C4-2B (cell line): ENCODE results near the gene DAZAP1.

Source experiments
- CTCF ChIP-seq: fragments of 450-650 bp; conservative IDR thresholded peaks from 2 replicates; pipeline ENCODE4 v1.5.1; 2017; ENCODE audit warnings: mild to moderate bottlenecking
- ZFX ChIP-seq: fragments of 450-650 bp; IDR thresholded peaks from 2 replicates; pipeline ENCODE4 v1.6.1; 2017

DNA sequence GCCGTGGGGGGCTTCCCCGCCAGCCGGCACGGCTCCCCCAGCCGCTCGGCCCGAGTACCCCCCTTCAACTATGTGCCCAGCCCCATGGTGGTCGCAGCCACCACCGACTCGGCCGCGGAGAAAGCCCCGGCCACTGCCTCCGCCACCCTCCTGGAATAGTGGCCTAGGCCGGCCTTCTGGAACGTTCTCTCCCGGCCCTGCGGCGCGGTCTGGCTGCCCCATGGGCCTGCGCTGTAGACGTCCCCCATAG, 62.6 kb downstream of the DAZAP1 start:
- TF ChIP-seq CTCF (no peak), ZFX (no peak)
